Body of pancreas (tissue), 4 donors: Measurements from ENCODE around the gene FAM114A1.

ENCODE experiments used
- CTCF ChIP-seq, 7 experiments: fragments of 450-650 bp in 4 of 7; fragments of 200-600 bp in 3 of 7; sonication (generic) in 3 of 7; IDR thresholded peaks; one replicate each; pipeline ENCODE4 v1.5.1; 2016 to 2019; ENCODE audit warnings: antibody characterized with exemption in 7 of 7
- POLR2A ChIP-seq, 3 donors: fragments of 450-650 bp; IDR thresholded peaks; one replicate each; pipeline ENCODE4 v1.6.1; 2016; ENCODE audit warnings: antibody characterized with exemption in 3 of 3, mild to moderate bottlenecking in 2 of 3

- no peak for TF ChIP-seq CTCF (IDR thresholded peaks at IDR 0.05)
- TF ChIP-seq POLR2A (IDR thresholded peaks at IDR 0.05): no peak
Observed at GRCh38 chr4:38904682-38905081, 37.1 kb downstream of the FAM114A1 start.
